HG03575 (cell line): ENCODE data around the gene AQP5.

Source experiments
- ATAC-seq: cut with Tn5 transposase; IDR thresholded peaks from one replicate; pipeline ENCODE4 v1.9.1; 2021; ENCODE audit not compliant: unreplicated experiment, insufficient number of reproducible peaks, low FRiP score; ENCODE audit errors: extremely low read depth

The AQP5 gene

GRCh38 chr12:50003595-50003994 is 41.9 kb downstream of the AQP5 start:
- ATAC-seq: no peak

GRCh38 chr12:50004696-50005095 is 43.0 kb downstream of the AQP5 start:
- no peak for ATAC-seq

GRCh38 chr12:50005175-50005574 is 43.5 kb downstream of the AQP5 start:
- ATAC-seq: no peak

GRCh38 chr12:50006280-50006679 is 44.6 kb downstream of the AQP5 start:
- ATAC-seq: no peak

- no peak for ATAC-seq
Measured at GRCh38 chr12:50006754-50007442, 45.2 kb downstream of the AQP5 start.

GRCh38 chr12:50013361-50014147 is 51.9 kb downstream of the AQP5 start:
- no peak for ATAC-seq

- no peak for ATAC-seq
Measured at GRCh38 chr12:50014342-50014741, 52.7 kb downstream of the AQP5 start.
